Natural killer cell (primary cell): ENCODE measurements around the gene SMARCE1. TPM values are rescaled to one million over a fixed set of nuclear protein-coding genes. Genes with fewer than 3 reads are reported as not detected.

Experiments used
- ATAC-seq, 3 donors: fragments of 150-1000 bp in 2 of 3; fragments of 200-7000 bp in 1 of 3; cut with Tn5 transposase; 1 replicate in 1 of 3; 2 replicates in 2 of 3; pipeline ENCODE4 v1.10.0; 2021; ENCODE audit warnings: mild to moderate bottlenecking in 2 of 3, moderate library complexity in 2 of 3
- DNase-seq, 2 donors: peaks; one replicate each; pipeline versions ENCODE4 v3.0.0 to v3.0.0-alpha.2; 2013 to 2021; ENCODE audit warnings: mixed read lengths in 1 of 2
- H3K27ac ChIP-seq: one replicate; pipeline ENCODE4 v1.5.1; 2013; ENCODE audit warnings: mild to moderate bottlenecking, low read length
- H3K27me3 ChIP-seq: one replicate; pipeline ENCODE4 v1.6.1; 2013; ENCODE audit warnings: low read length; ENCODE audit not compliant: control insufficient read depth, insufficient read depth
- H3K36me3 ChIP-seq: one replicate; pipeline ENCODE4 v1.6.1; 2013; ENCODE audit warnings: low read length; ENCODE audit not compliant: control insufficient read depth, insufficient read depth
- H3K4me1 ChIP-seq: one replicate; pipeline ENCODE4 v1.6.1; 2013; ENCODE audit warnings: low read length; ENCODE audit not compliant: control insufficient read depth, insufficient read depth
- H3K4me3 ChIP-seq: one replicate; pipeline ENCODE4 v1.5.1; 2013; ENCODE audit warnings: low read length
- H3K9me3 ChIP-seq: one replicate; pipeline ENCODE4 v1.6.1; 2013; ENCODE audit warnings: low read length; ENCODE audit not compliant: control insufficient read depth, insufficient read depth
- H3K27ac Mint-ChIP-seq, 2 donors: one replicate each; pipeline ENCODE4 v1.8.0; 2022; ENCODE audit warnings: mild to moderate bottlenecking in 2 of 2, mixed read lengths in 2 of 2, moderate library complexity in 1 of 2
- H3K27me3 Mint-ChIP-seq, 2 donors: one replicate each; pipeline ENCODE4 v1.8.0; 2022; ENCODE audit warnings: low read depth in 2 of 2, mixed read lengths in 2 of 2
- H3K36me3 Mint-ChIP-seq: one replicate; pipeline ENCODE4 v1.8.0; 2022; ENCODE audit warnings: mixed read lengths
- H3K4me1 Mint-ChIP-seq, 2 donors: one replicate each; pipeline ENCODE4 v1.8.0; 2022; ENCODE audit warnings: mixed read lengths in 2 of 2
- H3K4me3 Mint-ChIP-seq: one replicate; pipeline ENCODE4 v1.8.0; 2022; ENCODE audit warnings: mild to moderate bottlenecking, moderate library complexity, mixed read lengths
- H3K9me3 Mint-ChIP-seq, 2 donors: one replicate each; pipeline ENCODE4 v1.8.0; 2022; ENCODE audit warnings: mixed read lengths in 2 of 2
- CTCF ChIP-seq: fragments of 200-600 bp; IDR thresholded peaks from one replicate; pipeline ENCODE4 v1.8.0; 2022; ENCODE audit warnings: antibody characterized with exemption
- WGBS: methylation state at CpG from one replicate; pipeline ENCODE4 v1.1.7; 2013; ENCODE audit warnings: missing lambda C conversion rate; ENCODE audit not compliant: insufficient coverage; 5-methylcytosine and 5-hydroxymethylcytosine counted together
- intact Hi-C: fragments of 100-400 bp; cut with micrococcal nuclease; formaldehyde crosslinking; loops from one replicate; pipeline ENCODE4 v1.14.2; 2022
- total RNA-seq, 4 donors: library from RNA; stranded (reverse); fragments of 120-200 nt in 1 of 4; gene quantifications; one replicate each; pipeline versions ENCODE4 v1.2.3 to v1.2.4, GENCODE V29; 2013 to 2022

The SMARCE1 gene
- total RNA-seq, 3 donors from 2014 or later (not counting 1 experiment from before 2014, with no cell fraction given), result 87.8 to 102 (median 101) TPM

- no peak overlapping the region for H3K27ac ChIP-seq
- H3K4me1 Mint-ChIP-seq, result peaks cover 18 to 19% of the 10 kb centered on the region in 2 donors
- DNase-seq (peak in 1 of 2 donors; percentile 76), ATAC-seq (peak; percentile 44 to 63 (median 55))
- no peak overlapping the region for H3K4me3 ChIP-seq
- peaks cover 0 to 8% of the 10 kb centered on the region in 2 donors for H3K27me3 Mint-ChIP-seq
- H3K9me3 Mint-ChIP-seq, result no peaks in the 10 kb centered on the region
- H3K36me3 ChIP-seq, result peaks cover 4% of the 10 kb centered on the region
- no peaks in the 10 kb centered on the region for H3K27me3 ChIP-seq
- no peaks in the 10 kb centered on the region for H3K36me3 Mint-ChIP-seq
- WGBS, result 0% methylated on average over 2 of the region's 3 CpGs
- TF ChIP-seq CTCF, result no peak
- intact Hi-C loops, result no loop called here
- no peaks in the 10 kb centered on the region for H3K9me3 ChIP-seq
- peaks cover 21% of the 10 kb centered on the region for H3K4me1 ChIP-seq
- peak overlapping the region in 1 of 2 donors; percentile 79 for H3K27ac Mint-ChIP-seq
- no peak overlapping the region for H3K4me3 Mint-ChIP-seq
These were observed 25.1 kb downstream of the SMARCE1 start for GRCh38 chr17:40622509-40622928.

GRCh38 chr17:40621578-40621977 lies 26.0 kb downstream of the SMARCE1 start:
- H3K9me3 ChIP-seq, result no peaks in the 10 kb centered on the region
- H3K9me3 Mint-ChIP-seq, result no peaks in the 10 kb centered on the region
- 97% methylated on average over 8 of the region's 8 CpGs for WGBS
- H3K27ac ChIP-seq, result no peak overlapping the region
- no peak overlapping the region for H3K27ac Mint-ChIP-seq
- no peak overlapping the region for H3K4me3 Mint-ChIP-seq
- H3K4me1 Mint-ChIP-seq, result peaks cover 18 to 19% of the 10 kb centered on the region in 2 donors
- TF ChIP-seq CTCF, result no peak
- no peaks in the 10 kb centered on the region for H3K27me3 ChIP-seq
- H3K4me1 ChIP-seq, result peaks cover 21% of the 10 kb centered on the region
- DNase-seq (no peak), ATAC-seq (no peak)
- H3K27me3 Mint-ChIP-seq, result peaks cover 0 to 12% of the 10 kb centered on the region in 2 donors
- H3K4me3 ChIP-seq, result no peak overlapping the region
- H3K36me3 Mint-ChIP-seq, result no peaks in the 10 kb centered on the region
- H3K36me3 ChIP-seq, result no peaks in the 10 kb centered on the region
- intact Hi-C loops, result no loop called here

GRCh38 chr17:40621019-40621418 lies 26.6 kb downstream of the SMARCE1 start:
- H3K4me3 ChIP-seq, result no peak overlapping the region
- intact Hi-C loops, result no loop called here

More at GRCh38 chr17:40621019-40621418, 26.6 kb downstream of the SMARCE1 start:
- TF ChIP-seq CTCF, result no peak
- no peaks in the 10 kb centered on the region for H3K36me3 Mint-ChIP-seq
- H3K27me3 ChIP-seq, result no peaks in the 10 kb centered on the region
- H3K4me3 Mint-ChIP-seq, result no peak overlapping the region
- H3K27ac Mint-ChIP-seq, result no peak overlapping the region
- DNase-seq (no peak), ATAC-seq (no peak)
- peaks cover 25% of the 10 kb centered on the region for H3K4me1 ChIP-seq
- H3K4me1 Mint-ChIP-seq, result peaks cover 18 to 19% of the 10 kb centered on the region in 2 donors
- no peak overlapping the region for H3K27ac ChIP-seq
- H3K27me3 Mint-ChIP-seq, result peaks cover 0 to 12% of the 10 kb centered on the region in 2 donors
- 95% methylated on average over 6 of the region's 6 CpGs for WGBS
- H3K36me3 ChIP-seq, result no peaks in the 10 kb centered on the region
- no peaks in the 10 kb centered on the region for H3K9me3 Mint-ChIP-seq
- H3K9me3 ChIP-seq, result no peaks in the 10 kb centered on the region
